Mesendoderm (in vitro differentiated cells): ENCODE data around the gene BAG2.

ENCODE experiments used
- DNase-seq: peaks from one replicate; pipeline ENCODE4 v3.0.0; 2013
- H2AK5ac ChIP-seq: 2 replicates; pipeline ENCODE4 v1.6.1; 2013; ENCODE audit warnings: low read length, inconsistent platforms
- H2BK120ac ChIP-seq: 2 replicates; pipeline ENCODE4 v1.6.1; 2013; ENCODE audit warnings: low read depth, mild to moderate bottlenecking, low read length, moderate library complexity, mixed read lengths
- H2BK15ac ChIP-seq: replicated peaks from 2 replicates; pipeline ENCODE4 v1.6.1; 2013; ENCODE audit warnings: low read depth, mild to moderate bottlenecking, moderate library complexity
- H2BK5ac ChIP-seq: 2 replicates; pipeline ENCODE4 v1.6.1; 2013; ENCODE audit warnings: low read length, inconsistent platforms
- H3K18ac ChIP-seq: 2 replicates; pipeline ENCODE4 v1.6.1; 2013; ENCODE audit warnings: mild to moderate bottlenecking, low read length, mixed read lengths
- H3K23ac ChIP-seq: one replicate; pipeline ENCODE4 v1.6.1; 2013; ENCODE audit warnings: low read length
- H3K27ac ChIP-seq: 2 replicates; pipeline ENCODE4 v1.5.1; 2013; ENCODE audit warnings: low read depth, mild to moderate bottlenecking, inconsistent platforms, low read length, moderate library complexity
- H3K27me3 ChIP-seq: 2 replicates; pipeline ENCODE4 v1.6.1; 2013; ENCODE audit warnings: low read length, control low read depth, mild to moderate bottlenecking, inconsistent platforms; ENCODE audit not compliant: insufficient read depth, poor library complexity
- H3K36me3 ChIP-seq: 2 replicates; pipeline ENCODE4 v1.6.1; 2013; ENCODE audit warnings: low read length, inconsistent platforms; ENCODE audit not compliant: control insufficient read depth, insufficient read depth
- H3K4ac ChIP-seq: one replicate; pipeline ENCODE4 v1.6.1; 2013; ENCODE audit warnings: low read depth, mild to moderate bottlenecking, low read length, moderate library complexity
- H3K4me1 ChIP-seq: 2 replicates; pipeline ENCODE4 v1.6.1; 2013; ENCODE audit warnings: low read depth, low read length, inconsistent platforms; ENCODE audit not compliant: control insufficient read depth
- H3K4me2 ChIP-seq: 2 replicates; pipeline ENCODE4 v1.6.1; 2013; ENCODE audit warnings: low read length
- H3K4me3 ChIP-seq: 2 replicates; pipeline ENCODE4 v1.5.1; 2013; ENCODE audit warnings: mild to moderate bottlenecking, low read length
- H3K56ac ChIP-seq: one replicate; pipeline ENCODE4 v1.6.1; 2013; ENCODE audit warnings: low read length
- H3K79me1 ChIP-seq: 2 replicates; pipeline ENCODE4 v1.6.1; 2013; ENCODE audit warnings: low read length, inconsistent platforms
- H3K79me2 ChIP-seq: 2 replicates; pipeline ENCODE4 v1.6.1; 2013; ENCODE audit warnings: mild to moderate bottlenecking, low read length; ENCODE audit not compliant: control insufficient read depth, insufficient read depth
- H3K9ac ChIP-seq: 2 replicates; pipeline ENCODE4 v1.6.1; 2013; ENCODE audit warnings: low read length, inconsistent platforms
- H4K5ac ChIP-seq: one replicate; pipeline ENCODE4 v1.6.1; 2013; ENCODE audit warnings: low read length
- H4K8ac ChIP-seq: one replicate; pipeline ENCODE4 v1.6.1; 2013; ENCODE audit warnings: low read depth, mild to moderate bottlenecking, control low read depth, low read length, moderate library complexity
- WGBS: extraction: QIAGEN DNeasy Blood & Tissue Kit; methylation state at CpG from one replicate; pipeline ENCODE4 v1.1.7; 2013; ENCODE audit warnings: low lambda C conversion rate, missing lambda C conversion rate; ENCODE audit not compliant: insufficient coverage; ENCODE audit errors: extremely low coverage; 5-methylcytosine and 5-hydroxymethylcytosine counted together

The BAG2 gene

GRCh38 chr6:57147401-57147800 lies 24.7 kb upstream of the BAG2 start:
- no peak for DNase-seq
- no CpG with 5 or more reads among the region's 5 CpGs for WGBS

GRCh38 chr6:57147955-57148858 lies 23.9 kb upstream of the BAG2 start:
- no CpG with 5 or more reads among the region's 7 CpGs for WGBS
- peaks cover 4% of the 10 kb centered on the region for H3K36me3 ChIP-seq
- H2BK15ac ChIP-seq = no peak overlapping the region
- H3K18ac ChIP-seq = no peak overlapping the region
- H3K79me1 ChIP-seq = no peaks in the 10 kb centered on the region
- H3K27me3 ChIP-seq = no peaks in the 10 kb centered on the region
- H3K4me2 ChIP-seq = no peak overlapping the region
- no peak overlapping the region for H3K27ac ChIP-seq
- no peak overlapping the region for H3K23ac ChIP-seq
- no peak overlapping the region for H3K9ac ChIP-seq
- no peak overlapping the region for H2AK5ac ChIP-seq
- H3K4me1 ChIP-seq = no peaks in the 10 kb centered on the region
- H2BK5ac ChIP-seq = no peak overlapping the region
- DNase-seq = no peak
- H4K5ac ChIP-seq = no peak overlapping the region
- no peak overlapping the region for H2BK120ac ChIP-seq
- no peak overlapping the region for H3K56ac ChIP-seq
- no peak overlapping the region for H3K4me3 ChIP-seq
- H4K8ac ChIP-seq = no peak overlapping the region
- no peak overlapping the region for H3K4ac ChIP-seq
- H3K79me2 ChIP-seq = no peaks in the 10 kb centered on the region

More at GRCh38 chr6:57147401-57147800, 24.7 kb upstream of the BAG2 start:
- Histone ChIP-seq H3K79me1 (no peaks in the 10 kb centered on the region), H2BK5ac (no peak overlapping the region), H4K8ac (no peak overlapping the region), H4K5ac (no peak overlapping the region), H3K36me3 (peaks cover 4% of the 10 kb centered on the region), H3K27me3 (no peaks in the 10 kb centered on the region), H2BK15ac (no peak overlapping the region), H3K79me2 (no peaks in the 10 kb centered on the region), H3K18ac (no peak overlapping the region), H3K4me3 (no peak overlapping the region), H3K4me1 (no peaks in the 10 kb centered on the region), H3K9ac (no peak overlapping the region), H3K4ac (no peak overlapping the region), H2AK5ac (no peak overlapping the region), H2BK120ac (no peak overlapping the region), H3K23ac (no peak overlapping the region), H3K4me2 (no peak overlapping the region), H3K27ac (no peak overlapping the region), H3K56ac (no peak overlapping the region)

- Histone ChIP-seq H4K5ac (no peak overlapping the region), H3K79me1 (no peaks in the 10 kb centered on the region), H3K56ac (no peak overlapping the region), H3K79me2 (no peaks in the 10 kb centered on the region), H3K36me3 (peaks cover 3% of the 10 kb centered on the region), H3K9ac (no peak overlapping the region), H4K8ac (no peak overlapping the region), H3K4me2 (no peak overlapping the region), H2AK5ac (no peak overlapping the region), H3K27me3 (no peaks in the 10 kb centered on the region), H3K4me1 (no peaks in the 10 kb centered on the region), H3K23ac (no peak overlapping the region), H3K18ac (no peak overlapping the region), H3K4ac (no peak overlapping the region), H2BK15ac (no peak overlapping the region), H3K4me3 (no peak overlapping the region), H2BK120ac (no peak overlapping the region), H3K27ac (no peak overlapping the region), H2BK5ac (no peak overlapping the region)
- no peak for DNase-seq
Measured at GRCh38 chr6:57158658-57159057, 13.5 kb upstream of the BAG2 start.

GRCh38 chr6:57159127-57159526 lies 13.0 kb upstream of the BAG2 start:
- H3K36me3 ChIP-seq = no peaks in the 10 kb centered on the region
- H2AK5ac ChIP-seq = no peak overlapping the region

GRCh38 chr6:57162028-57162427 lies 10.1 kb upstream of the BAG2 start:
- no peak overlapping the region for H3K27ac ChIP-seq
- no peak overlapping the region for H3K56ac ChIP-seq
- H3K79me2 ChIP-seq = no peaks in the 10 kb centered on the region

More at GRCh38 chr6:57159127-57159526, 13.0 kb upstream of the BAG2 start:
- no peak overlapping the region for H4K8ac ChIP-seq
- H3K18ac ChIP-seq = no peak overlapping the region
- no peak overlapping the region for H3K4me3 ChIP-seq
- no peak overlapping the region for H3K23ac ChIP-seq
- no peak overlapping the region for H3K9ac ChIP-seq
- H3K4ac ChIP-seq = no peak overlapping the region
- no peak overlapping the region for H2BK5ac ChIP-seq
- H3K27me3 ChIP-seq = no peaks in the 10 kb centered on the region
- H3K27ac ChIP-seq = no peak overlapping the region
- H3K4me1 ChIP-seq = no peaks in the 10 kb centered on the region
- no peak overlapping the region for H3K56ac ChIP-seq
- DNase-seq = no peak
- no peaks in the 10 kb centered on the region for H3K79me2 ChIP-seq
- H3K79me1 ChIP-seq = no peaks in the 10 kb centered on the region
- no peak overlapping the region for H4K5ac ChIP-seq
- WGBS = no CpG with 5 or more reads among the region's 2 CpGs
- no peak overlapping the region for H2BK15ac ChIP-seq
- H3K4me2 ChIP-seq = no peak overlapping the region
- no peak overlapping the region for H2BK120ac ChIP-seq

GRCh38 chr6:57162516-57162915 lies 9.6 kb upstream of the BAG2 start:
- Histone ChIP-seq H3K4me1 (no peaks in the 10 kb centered on the region), H3K23ac (no peak overlapping the region), H2BK5ac (no peak overlapping the region), H2BK120ac (no peak overlapping the region), H3K18ac (no peak overlapping the region), H4K5ac (no peak overlapping the region), H3K27me3 (no peaks in the 10 kb centered on the region), H3K4me2 (no peak overlapping the region), H3K4me3 (no peak overlapping the region), H3K79me1 (no peaks in the 10 kb centered on the region), H3K9ac (no peak overlapping the region), H2BK15ac (no peak overlapping the region), H3K36me3 (no peaks in the 10 kb centered on the region), H4K8ac (no peak overlapping the region), H3K56ac (no peak overlapping the region), H3K4ac (no peak overlapping the region), H3K27ac (no peak overlapping the region), H3K79me2 (no peaks in the 10 kb centered on the region), H2AK5ac (no peak overlapping the region)
- WGBS = no CpG with 5 or more reads among the region's 3 CpGs
- DNase-seq = no peak

More at GRCh38 chr6:57162028-57162427, 10.1 kb upstream of the BAG2 start:
- Histone ChIP-seq H2BK120ac (no peak overlapping the region), H3K4me3 (no peak overlapping the region), H3K36me3 (no peaks in the 10 kb centered on the region), H3K4me1 (no peaks in the 10 kb centered on the region), H4K5ac (no peak overlapping the region), H2BK15ac (no peak overlapping the region), H2BK5ac (no peak overlapping the region), H3K18ac (no peak overlapping the region), H2AK5ac (no peak overlapping the region), H3K23ac (no peak overlapping the region), H3K9ac (no peak overlapping the region), H3K4ac (no peak overlapping the region), H3K27me3 (no peaks in the 10 kb centered on the region), H3K79me1 (no peaks in the 10 kb centered on the region), H4K8ac (no peak overlapping the region), H3K4me2 (no peak overlapping the region)
- WGBS = no CpG with 5 or more reads among the region's 2 CpGs
- DNase-seq = no peak
